HG03135 (cell line): ENCODE results near the gene TANGO2.

Experiments
- ATAC-seq: cut with Tn5 transposase; IDR thresholded peaks from one replicate; pipeline ENCODE4 v1.9.1; 2021; ENCODE audit warnings: mild to moderate bottlenecking, moderate library complexity; ENCODE audit not compliant: unreplicated experiment

Gene TANGO2

GRCh38 chr22:20039683-20040325, 18.9 kb downstream of the TANGO2 start:
- no peak for ATAC-seq

- ATAC-seq: no peak
Measured at GRCh38 chr22:20040327-20041200, 19.7 kb downstream of the TANGO2 start.

- no peak for ATAC-seq
Measured at GRCh38 chr22:20043057-20043996, 22.4 kb downstream of the TANGO2 start.

- no peak for ATAC-seq
Measured at GRCh38 chr22:20043997-20044342, 23.1 kb downstream of the TANGO2 start.

- ATAC-seq: no peak
Measured at GRCh38 chr22:20044495-20045151, 23.7 kb downstream of the TANGO2 start.

- no peak for ATAC-seq
Measured at GRCh38 chr22:20046730-20047129, 25.8 kb downstream of the TANGO2 start.

- no peak for ATAC-seq
Measured at GRCh38 chr22:20051927-20052308, 31.0 kb downstream of the TANGO2 start.

- ATAC-seq: no peak
Measured at GRCh38 chr22:20052309-20053259, 31.7 kb downstream of the TANGO2 start.

- no peak for ATAC-seq
Measured at GRCh38 chr22:20053407-20054033, 32.6 kb downstream of the TANGO2 start.

GRCh38 chr22:20054034-20054427, 33.1 kb downstream of the TANGO2 start:
- no peak for ATAC-seq

GRCh38 chr22:20054485-20054884, 33.6 kb downstream of the TANGO2 start:
- ATAC-seq: no peak

- no peak for ATAC-seq
Measured at GRCh38 chr22:20055144-20055543, 34.2 kb downstream of the TANGO2 start.

- no peak for ATAC-seq
Measured at GRCh38 chr22:20055654-20056053, 34.7 kb downstream of the TANGO2 start.

GRCh38 chr22:20056161-20056560, 35.3 kb downstream of the TANGO2 start:
- ATAC-seq: no peak

GRCh38 chr22:20056696-20057386, 35.9 kb downstream of the TANGO2 start:
- ATAC-seq: no peak

GRCh38 chr22:20057596-20058268, 36.8 kb downstream of the TANGO2 start:
- ATAC-seq: no peak

- no peak for ATAC-seq
Measured at GRCh38 chr22:20058989-20059770, 38.3 kb downstream of the TANGO2 start.
